Smooth muscle cell of the pulmonary artery (primary cell): ENCODE measurements around the gene SYT2. TPM values are rescaled to one million over a fixed set of nuclear protein-coding genes. Genes with fewer than 3 reads are reported as not detected.

Experiments
- total RNA-seq: library from RNA; depleted of rRNA; stranded (reverse); fragments of >200 nt; gene quantifications from 2 replicates; pipeline ENCODE4 v1.2.3, GENCODE V29; 2014

SYT2 gene
- under 0.01 TPM in 1 of 2 replicates, not detected in the other for total RNA-seq

GRCh38 chr1:202710070-202711045 is at the start of gene SYT2:
Gene SYT2, minus strand, starts transcription at chr1:202710454. Its CDS starts 104,682 bp downstream, at chr1:202605772.

Other genes with a start within 250 kb of the SYT2 start
- 99.0 and 121 TPM in 2 replicates for gene KDM5B, start 98.0 kb upstream of the SYT2 start, total RNA-seq
- gene PCAT6, start 100.5 kb upstream of the SYT2 start, total RNA-seq = 0.85 and 1.7 TPM in 2 replicates
- 4.9 and 5.8 TPM in 2 replicates for gene RABIF, start 178.7 kb upstream of the SYT2 start, total RNA-seq
- gene KLHL12, start 216.8 kb upstream of the SYT2 start, total RNA-seq = 30.2 and 36.0 TPM in 2 replicates
- 134 and 155 TPM in 2 replicates for gene ADIPOR1, start 247.9 kb upstream of the SYT2 start, total RNA-seq